Omental fat pad (tissue), 4 donors: ENCODE results near the gene PAK4. TPM values are rescaled to one million over a fixed set of nuclear protein-coding genes. Genes with fewer than 3 reads are reported as not detected.

Experiments
- ATAC-seq: fragments of 150-250 bp; one replicate; pipeline ENCODE4 v1.9.1; 2016; ENCODE audit warnings: mild to moderate bottlenecking, moderate library complexity; ENCODE audit not compliant: low FRiP score
- DNase-seq: peaks from one replicate; pipeline ENCODE4 v3.0.0-alpha.2; 2019; ENCODE audit warnings: low spot score
- total RNA-seq, 4 donors: library from RNA; depleted of rRNA; stranded (reverse); fragments of >200 nt; gene quantifications; one replicate each; pipeline ENCODE4 v1.1.0, GENCODE V29; 2016
- TF ChIP-seq, protein P1 (sequence below), 3 donors: fragments of 450-650 bp; IDR thresholded peaks; one replicate each; pipeline ENCODE4 v1.5.1; 2016 to 2017; ENCODE audit warnings: antibody characterized with exemption in 3 of 3, mild to moderate bottlenecking in 3 of 3, moderate library complexity in 2 of 3

Gene PAK4
- total RNA-seq, 4 donors from 2014 or later, result 4.6 to 9.8 (median 6.3) TPM

DNA sequence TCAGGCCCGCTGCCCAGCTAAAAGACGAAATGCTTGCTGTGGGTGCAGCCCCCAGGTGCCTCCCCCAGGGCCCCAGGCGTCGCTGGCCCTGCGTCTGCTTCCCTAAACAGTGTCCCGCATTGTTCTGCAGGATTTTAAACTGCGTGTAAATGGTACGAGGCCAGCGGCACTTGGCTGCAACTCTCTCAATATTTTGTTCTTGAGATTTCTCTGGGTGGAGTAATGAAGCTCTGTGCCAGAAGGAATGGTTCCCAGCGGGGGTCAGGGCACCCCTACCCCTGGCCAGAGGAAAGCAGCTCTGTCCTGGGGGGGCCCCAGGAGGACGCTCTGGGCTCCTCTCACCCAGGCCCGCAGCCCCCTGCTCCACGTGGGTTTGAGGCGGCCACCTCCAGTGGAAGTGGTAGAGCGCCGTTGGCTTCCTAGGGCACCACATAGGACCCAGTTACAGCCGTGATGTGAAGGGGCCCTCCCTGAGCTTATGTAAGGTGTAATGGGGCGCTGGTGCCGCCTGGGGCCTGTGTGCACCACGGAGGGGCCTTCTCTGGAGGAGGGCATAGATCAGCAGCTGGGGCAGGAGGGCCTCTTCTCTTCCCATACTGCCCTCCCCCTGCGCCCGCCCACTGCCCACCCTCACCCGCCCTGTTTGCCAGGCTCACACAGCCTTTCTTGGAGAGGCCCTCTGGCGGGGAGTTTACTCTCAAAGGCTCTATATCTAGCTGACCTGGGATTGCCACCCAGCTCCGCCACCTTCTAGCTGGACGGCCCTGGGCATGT lies 19.8 kb downstream of the PAK4 start:
- peak; percentile 78 for ATAC-seq
- no peak for DNase-seq
- TF ChIP-seq, protein P1, sequence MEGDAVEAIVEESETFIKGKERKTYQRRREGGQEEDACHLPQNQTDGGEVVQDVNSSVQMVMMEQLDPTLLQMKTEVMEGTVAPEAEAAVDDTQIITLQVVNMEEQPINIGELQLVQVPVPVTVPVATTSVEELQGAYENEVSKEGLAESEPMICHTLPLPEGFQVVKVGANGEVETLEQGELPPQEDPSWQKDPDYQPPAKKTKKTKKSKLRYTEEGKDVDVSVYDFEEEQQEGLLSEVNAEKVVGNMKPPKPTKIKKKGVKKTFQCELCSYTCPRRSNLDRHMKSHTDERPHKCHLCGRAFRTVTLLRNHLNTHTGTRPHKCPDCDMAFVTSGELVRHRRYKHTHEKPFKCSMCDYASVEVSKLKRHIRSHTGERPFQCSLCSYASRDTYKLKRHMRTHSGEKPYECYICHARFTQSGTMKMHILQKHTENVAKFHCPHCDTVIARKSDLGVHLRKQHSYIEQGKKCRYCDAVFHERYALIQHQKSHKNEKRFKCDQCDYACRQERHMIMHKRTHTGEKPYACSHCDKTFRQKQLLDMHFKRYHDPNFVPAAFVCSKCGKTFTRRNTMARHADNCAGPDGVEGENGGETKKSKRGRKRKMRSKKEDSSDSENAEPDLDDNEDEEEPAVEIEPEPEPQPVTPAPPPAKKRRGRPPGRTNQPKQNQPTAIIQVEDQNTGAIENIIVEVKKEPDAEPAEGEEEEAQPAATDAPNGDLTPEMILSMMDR (IDR thresholded peaks at IDR 0.05), result no peak

DNA sequence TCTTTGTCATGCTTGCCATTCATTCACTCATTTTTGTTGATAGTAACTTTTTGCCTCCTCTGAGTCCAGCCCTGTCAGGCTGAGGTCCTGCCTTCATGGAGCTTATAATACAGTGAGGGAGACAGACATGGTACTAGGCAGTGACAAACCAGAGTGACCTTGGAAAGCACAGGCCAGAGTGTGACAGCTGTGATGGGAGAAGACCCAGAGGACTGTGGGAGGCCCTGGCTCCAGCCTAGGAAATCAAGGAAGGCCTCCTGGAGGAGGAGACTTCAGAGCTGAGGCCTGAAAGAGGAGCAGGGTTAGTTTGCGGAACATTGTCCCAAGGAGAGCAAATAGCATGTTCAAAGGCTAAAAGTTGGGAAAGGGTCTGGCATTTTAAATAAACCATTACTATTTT lies 20.5 kb downstream of the PAK4 start:
- DNase-seq (no peak), ATAC-seq (no peak)
- TF ChIP-seq, protein P1 (IDR thresholded peaks at IDR 0.05), result no peak

DNA sequence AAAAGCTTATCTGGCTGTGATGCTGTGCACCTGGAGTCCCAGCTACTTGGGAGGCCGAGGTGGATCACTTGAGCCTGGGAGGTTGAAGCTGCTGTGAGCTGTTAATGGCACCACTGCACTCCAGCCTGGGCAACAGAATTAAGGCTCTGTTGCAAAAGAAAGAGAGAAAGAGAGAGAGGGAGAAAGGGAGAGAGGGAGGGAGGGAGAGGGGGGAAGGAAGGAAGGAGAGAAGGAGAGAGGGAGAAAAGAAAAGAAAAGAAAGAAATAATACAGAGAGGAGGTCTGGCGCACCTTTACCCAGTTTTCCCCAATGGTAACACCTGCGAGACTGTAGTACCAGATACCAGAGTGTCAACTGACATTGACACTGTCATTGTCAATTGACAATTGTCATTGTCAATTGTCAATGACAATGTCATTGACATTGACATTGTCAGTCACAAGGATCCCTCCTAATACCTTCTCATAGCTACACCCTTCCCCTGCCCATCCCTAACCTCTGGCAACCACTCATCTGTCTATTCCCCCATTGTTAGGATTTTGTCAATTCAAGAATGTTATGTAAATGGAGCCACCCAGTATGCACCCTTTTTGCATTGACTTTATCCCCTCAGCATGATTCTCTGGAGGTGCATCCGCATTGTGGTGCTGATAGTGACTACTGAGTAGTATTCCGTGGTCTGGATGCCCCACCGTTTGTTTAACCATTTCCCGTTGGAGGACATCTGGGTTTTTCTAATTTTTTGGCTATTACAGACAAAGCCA lies 21.3 kb downstream of the PAK4 start:
- TF ChIP-seq, protein P1 (IDR thresholded peaks at IDR 0.05), result no peak
- no peak for DNase-seq
- ATAC-seq, result no peak

DNA sequence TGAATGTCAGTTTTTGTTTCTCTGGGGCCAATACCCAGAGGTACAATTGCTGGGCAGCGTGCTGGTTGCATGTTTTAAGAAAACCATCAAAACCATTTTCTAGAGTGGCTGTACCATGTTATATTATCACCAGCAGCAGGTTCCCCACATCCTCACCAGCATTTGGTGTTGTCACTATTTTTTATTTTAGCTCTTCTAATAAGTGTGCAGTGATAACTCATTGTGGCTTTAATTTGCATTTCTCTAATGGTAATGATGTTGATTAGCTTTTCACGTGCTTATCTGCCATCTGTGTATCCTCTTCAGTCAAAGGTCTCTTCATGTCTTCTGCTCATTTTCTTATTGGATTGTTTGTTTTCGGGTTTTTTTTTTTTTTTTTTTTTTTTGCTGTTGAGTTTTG lies 21.9 kb downstream of the PAK4 start:
- no peak for DNase-seq
- ATAC-seq, result no peak
- TF ChIP-seq, protein P1 (IDR thresholded peaks at IDR 0.05), result no peak

DNA sequence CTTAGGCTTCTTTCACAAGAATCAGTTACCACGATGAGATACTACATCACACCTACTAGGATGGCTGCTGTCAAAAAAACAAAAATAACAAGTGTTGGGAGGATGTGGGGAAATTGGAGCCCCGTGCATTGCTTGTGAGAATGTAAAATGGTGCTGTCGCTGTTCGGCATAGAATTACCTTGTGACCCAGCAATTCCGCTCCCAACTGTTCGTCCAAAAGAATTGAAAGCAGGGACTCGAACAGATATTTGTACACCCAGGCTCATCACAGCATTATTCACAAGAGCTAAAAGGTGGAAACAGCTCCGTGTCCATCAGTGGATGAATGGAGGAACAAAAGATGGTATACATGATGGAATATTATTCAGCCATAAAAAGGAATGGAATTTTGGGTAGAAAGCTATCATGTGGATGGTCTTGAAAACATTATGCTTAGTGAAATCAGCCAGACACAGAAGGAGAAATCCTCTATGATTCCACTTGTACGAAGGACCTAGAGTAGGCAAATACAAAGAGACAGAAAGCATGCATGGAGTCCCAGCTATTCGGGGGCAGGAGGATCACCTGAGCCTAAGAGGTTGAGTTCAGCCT lies 23.4 kb downstream of the PAK4 start:
- DNase-seq, result no peak
- no peak for ATAC-seq
- TF ChIP-seq, protein P1 (IDR thresholded peaks at IDR 0.05), result no peak

DNA sequence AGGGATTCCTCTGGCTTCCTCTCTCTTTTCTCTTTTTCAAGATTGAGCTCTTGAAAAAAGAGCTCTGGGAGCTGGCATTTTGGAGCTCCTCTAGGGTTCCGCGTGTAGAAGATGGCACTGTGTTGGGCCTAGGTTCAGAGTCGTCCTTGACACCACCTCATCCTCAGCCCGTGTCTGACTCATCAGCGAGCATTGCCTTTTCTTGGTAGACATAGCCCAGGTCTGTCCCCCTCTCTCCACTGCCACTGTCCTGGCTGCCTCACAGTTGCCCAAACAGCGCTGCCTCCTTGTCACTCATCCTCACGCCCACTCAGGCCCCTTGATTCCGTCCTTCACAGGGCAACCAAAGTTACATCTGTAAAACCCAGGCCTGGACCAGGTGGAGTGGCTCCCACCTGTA lies 24.6 kb downstream of the PAK4 start:
- no peak for DNase-seq
- TF ChIP-seq, protein P1 (IDR thresholded peaks at IDR 0.05), result no peak
- ATAC-seq, result no peak
